Natural killer cell (primary cell): Measurements from ENCODE around the gene BIRC7. TPM values are rescaled to one million over a fixed set of nuclear protein-coding genes. Genes with fewer than 3 reads are reported as not detected.

ENCODE experiments used
- ATAC-seq, 3 donors: fragments of 150-1000 bp in 2 of 3; fragments of 200-7000 bp in 1 of 3; cut with Tn5 transposase; 1 replicate in 1 of 3; 2 replicates in 2 of 3; pipeline ENCODE4 v1.10.0; 2021; ENCODE audit warnings: mild to moderate bottlenecking in 2 of 3, moderate library complexity in 2 of 3
- DNase-seq, 2 donors: peaks; one replicate each; pipeline versions ENCODE4 v3.0.0 to v3.0.0-alpha.2; 2013 to 2021; ENCODE audit warnings: mixed read lengths in 1 of 2
- H3K27ac ChIP-seq: one replicate; pipeline ENCODE4 v1.5.1; 2013; ENCODE audit warnings: mild to moderate bottlenecking, low read length
- H3K27me3 ChIP-seq: one replicate; pipeline ENCODE4 v1.6.1; 2013; ENCODE audit warnings: low read length; ENCODE audit not compliant: control insufficient read depth, insufficient read depth
- H3K36me3 ChIP-seq: one replicate; pipeline ENCODE4 v1.6.1; 2013; ENCODE audit warnings: low read length; ENCODE audit not compliant: control insufficient read depth, insufficient read depth
- H3K4me1 ChIP-seq: one replicate; pipeline ENCODE4 v1.6.1; 2013; ENCODE audit warnings: low read length; ENCODE audit not compliant: control insufficient read depth, insufficient read depth
- H3K4me3 ChIP-seq: one replicate; pipeline ENCODE4 v1.5.1; 2013; ENCODE audit warnings: low read length
- H3K9me3 ChIP-seq: one replicate; pipeline ENCODE4 v1.6.1; 2013; ENCODE audit warnings: low read length; ENCODE audit not compliant: control insufficient read depth, insufficient read depth
- H3K27ac Mint-ChIP-seq, 2 donors: one replicate each; pipeline ENCODE4 v1.8.0; 2022; ENCODE audit warnings: mild to moderate bottlenecking in 2 of 2, mixed read lengths in 2 of 2, moderate library complexity in 1 of 2
- H3K27me3 Mint-ChIP-seq, 2 donors: one replicate each; pipeline ENCODE4 v1.8.0; 2022; ENCODE audit warnings: low read depth in 2 of 2, mixed read lengths in 2 of 2
- H3K36me3 Mint-ChIP-seq: one replicate; pipeline ENCODE4 v1.8.0; 2022; ENCODE audit warnings: mixed read lengths
- H3K4me1 Mint-ChIP-seq, 2 donors: one replicate each; pipeline ENCODE4 v1.8.0; 2022; ENCODE audit warnings: mixed read lengths in 2 of 2
- H3K4me3 Mint-ChIP-seq: one replicate; pipeline ENCODE4 v1.8.0; 2022; ENCODE audit warnings: mild to moderate bottlenecking, moderate library complexity, mixed read lengths
- H3K9me3 Mint-ChIP-seq, 2 donors: one replicate each; pipeline ENCODE4 v1.8.0; 2022; ENCODE audit warnings: mixed read lengths in 2 of 2
- CTCF ChIP-seq: fragments of 200-600 bp; IDR thresholded peaks from one replicate; pipeline ENCODE4 v1.8.0; 2022; ENCODE audit warnings: antibody characterized with exemption
- WGBS: methylation state at CpG from one replicate; pipeline ENCODE4 v1.1.7; 2013; ENCODE audit warnings: missing lambda C conversion rate; ENCODE audit not compliant: insufficient coverage; 5-methylcytosine and 5-hydroxymethylcytosine counted together
- intact Hi-C: fragments of 100-400 bp; cut with micrococcal nuclease; formaldehyde crosslinking; loops from one replicate; pipeline ENCODE4 v1.14.2; 2022
- total RNA-seq, 4 donors: library from RNA; stranded (reverse); fragments of 120-200 nt in 1 of 4; gene quantifications; one replicate each; pipeline versions ENCODE4 v1.2.3 to v1.2.4, GENCODE V29; 2013 to 2022

Gene BIRC7
- total RNA-seq, 3 donors from 2014 or later (not counting 1 experiment from before 2014, with no cell fraction given), result not detected

GRCh38 chr20:63192721-63193120, 43.0 kb upstream of the BIRC7 start:
- Histone ChIP-seq H3K4me3 (no peak overlapping the region), H3K27me3 (no peaks in the 10 kb centered on the region), H3K9me3 (no peaks in the 10 kb centered on the region), H3K27ac (no peak overlapping the region), H3K4me1 (no peaks in the 10 kb centered on the region), H3K36me3 (peaks cover 19% of the 10 kb centered on the region)
- Mint-ChIP-seq H3K27me3 (no peaks in the 10 kb centered on the region), H3K4me3 (no peak overlapping the region), H3K4me1 (peaks cover 0 to 8% of the 10 kb centered on the region in 2 donors), H3K27ac (no peak overlapping the region), H3K9me3 (no peaks in the 10 kb centered on the region), H3K36me3 (peaks cover 11% of the 10 kb centered on the region)
- DNase-seq (no peak), ATAC-seq (no peak)
- 94% methylated on average over 21 of the region's 21 CpGs for WGBS
- TF ChIP-seq CTCF, result no peak
- intact Hi-C loops, result no loop called here

- Histone ChIP-seq H3K27ac (no peak overlapping the region), H3K27me3 (no peaks in the 10 kb centered on the region), H3K36me3 (peaks cover 19% of the 10 kb centered on the region), H3K9me3 (no peaks in the 10 kb centered on the region), H3K4me1 (no peaks in the 10 kb centered on the region), H3K4me3 (no peak overlapping the region)
- no peaks in the 10 kb centered on the region for H3K9me3 Mint-ChIP-seq
- no peak for TF ChIP-seq CTCF
- peaks cover 7 to 18% of the 10 kb centered on the region in 2 donors for H3K4me1 Mint-ChIP-seq
- no peaks in the 10 kb centered on the region for H3K27me3 Mint-ChIP-seq
- no peak overlapping the region for H3K4me3 Mint-ChIP-seq
- ATAC-seq (no peak), DNase-seq (no peak)
- H3K36me3 Mint-ChIP-seq, result peaks cover 11% of the 10 kb centered on the region
- intact Hi-C loops, result no loop called here
- H3K27ac Mint-ChIP-seq, result no peak overlapping the region
- WGBS, result 90% methylated on average over 13 of the region's 14 CpGs
Observed at GRCh38 chr20:63194007-63194796, 41.5 kb upstream of the BIRC7 start.

- WGBS, result 97% methylated on average over 4 of the region's 4 CpGs
- H3K4me1 ChIP-seq, result no peaks in the 10 kb centered on the region
- no peaks in the 10 kb centered on the region for H3K27me3 Mint-ChIP-seq
- H3K27me3 ChIP-seq, result no peaks in the 10 kb centered on the region
- H3K4me3 ChIP-seq, result no peak overlapping the region
- H3K36me3 Mint-ChIP-seq, result peaks cover 11% of the 10 kb centered on the region
- intact Hi-C loops, result no loop called here
- DNase-seq (no peak), ATAC-seq (no peak)
- no peaks in the 10 kb centered on the region for H3K9me3 ChIP-seq
- H3K9me3 Mint-ChIP-seq, result no peaks in the 10 kb centered on the region
- no peak for TF ChIP-seq CTCF
- no peak overlapping the region for H3K4me3 Mint-ChIP-seq
- H3K36me3 ChIP-seq, result peaks cover 21% of the 10 kb centered on the region
- no peak overlapping the region for H3K27ac ChIP-seq
- peaks cover 7 to 23% of the 10 kb centered on the region in 2 donors for H3K4me1 Mint-ChIP-seq
- no peak overlapping the region for H3K27ac Mint-ChIP-seq
Observed at GRCh38 chr20:63194797-63195173, 40.9 kb upstream of the BIRC7 start.
